ENCODE data around the gene STUM. TPM values are rescaled to one million over a fixed set of nuclear protein-coding genes. Genes with fewer than 3 reads are reported as not detected.
A peak's percentile ranks its signal among the peaks of the same experiment; 100 is the strongest.

The STUM gene
- total and polyA plus RNA-seq, 2 experiments from 2014 or later, result 0.23 to 1.3 TPM

DNA sequence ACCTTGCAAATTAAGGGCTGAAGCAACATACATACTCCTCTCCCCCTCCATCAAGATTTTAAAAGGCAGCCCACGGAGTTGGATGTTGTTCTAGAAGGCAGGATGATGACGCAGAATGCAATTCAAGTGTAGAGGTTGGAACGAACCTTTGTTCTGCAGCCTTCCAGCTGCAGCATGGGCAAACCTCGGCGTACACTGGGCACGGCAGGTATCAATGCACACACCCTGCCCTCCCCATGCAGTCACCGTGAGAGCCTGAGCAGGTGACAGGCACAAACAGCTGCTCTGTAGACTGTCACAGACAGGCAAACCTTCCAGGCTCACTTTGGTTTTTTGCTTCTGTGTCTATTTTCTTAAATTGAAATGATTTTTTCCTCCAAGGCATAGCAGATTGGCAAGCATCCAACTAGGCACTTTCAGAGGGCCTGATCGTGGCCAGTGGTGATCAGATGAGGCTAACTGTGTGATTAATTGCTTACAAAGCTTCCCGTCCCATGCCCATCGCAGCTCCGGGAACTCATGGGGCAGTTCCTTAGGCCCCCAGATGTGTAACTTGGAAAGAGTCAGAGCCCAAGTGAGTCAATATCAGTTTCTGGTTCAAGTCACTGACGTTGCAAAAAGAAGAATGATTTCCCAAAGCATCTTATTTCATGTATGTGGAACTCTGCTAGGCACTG lies 108.2 kb downstream of the STUM start:
- ATAC-seq, result no peak

More for the DNA sequence above, 108.2 kb downstream of the STUM start:
- Histone ChIP-seq H3K4me3 (no peak overlapping the region), H2AFZ (no peak overlapping the region), H4K20me1 (replicated peaks; ENCODE audit: insufficient read depth) (no peaks in the 10 kb centered on the region), H3K27me3 (ENCODE audit: insufficient read depth) (no peaks in the 10 kb centered on the region), H3K4me2 (0 out of 2 replicates have a peak overlapping the region, but pooled peaks have one; percentile 38), H3K4me1 (ENCODE audit: insufficient read depth) (peaks cover 41% of the 10 kb centered on the region), H3K36me3 (ENCODE audit: insufficient read depth) (no peaks in the 10 kb centered on the region), H3K79me2 (replicated peaks; ENCODE audit: insufficient read depth) (no peaks in the 10 kb centered on the region), H3K9me2 (ENCODE audit: insufficient read depth) (no peaks in the 10 kb centered on the region), H3K27ac (ENCODE audit: low read depth) (no peak overlapping the region), H3F3A (replicated peaks; ENCODE audit: low read depth) (peaks cover 7% of the 10 kb centered on the region; the same call in 1 of the 2 replicates)
- peaks cover 75% of the 10 kb centered on the region for H3K4me1 Mint-ChIP-seq
- H3K27me3 Mint-ChIP-seq (ENCODE audit: insufficient read depth, low read depth, poor library complexity), result peaks cover 29% of the 10 kb centered on the region
- 0 out of 2 replicates have a peak overlapping the region, but pooled peaks have one; percentile 47 for H3K27ac Mint-ChIP-seq
- TF ChIP-seq ZNF331 (CRISPR knock-in tag; IDR thresholded peaks at IDR 0.05; ENCODE audit: low read depth), result no peak
- no peak for TF ChIP-seq EZH2 (IDR thresholded peaks at IDR 0.05; ENCODE audit: low read depth, unreplicated experiment)
- no peak for TF ChIP-seq CREB1 (CRISPR knock-in tag; IDR thresholded peaks at IDR 0.05; ENCODE audit: low read depth)
- TF ChIP-seq JUNB (IDR thresholded peaks at IDR 0.05; ENCODE audit: unreplicated experiment), result no peak
- TF ChIP-seq ZNF114 (CRISPR knock-in tag; IDR thresholded peaks at IDR 0.05), result no peak
- TF ChIP-seq, protein P1, sequence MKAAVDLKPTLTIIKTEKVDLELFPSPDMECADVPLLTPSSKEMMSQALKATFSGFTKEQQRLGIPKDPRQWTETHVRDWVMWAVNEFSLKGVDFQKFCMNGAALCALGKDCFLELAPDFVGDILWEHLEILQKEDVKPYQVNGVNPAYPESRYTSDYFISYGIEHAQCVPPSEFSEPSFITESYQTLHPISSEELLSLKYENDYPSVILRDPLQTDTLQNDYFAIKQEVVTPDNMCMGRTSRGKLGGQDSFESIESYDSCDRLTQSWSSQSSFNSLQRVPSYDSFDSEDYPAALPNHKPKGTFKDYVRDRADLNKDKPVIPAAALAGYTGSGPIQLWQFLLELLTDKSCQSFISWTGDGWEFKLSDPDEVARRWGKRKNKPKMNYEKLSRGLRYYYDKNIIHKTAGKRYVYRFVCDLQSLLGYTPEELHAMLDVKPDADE (IDR thresholded peaks at IDR 0.05), result no peak
- TF ChIP-seq POLR2AphosphoS5 (IDR thresholded peaks at IDR 0.05; ENCODE audit: low read depth), result no peak
- TF ChIP-seq EZH2phosphoT487 (IDR thresholded peaks at IDR 0.05; ENCODE audit: unreplicated experiment), result no peak
- TF ChIP-seq, protein P2, sequence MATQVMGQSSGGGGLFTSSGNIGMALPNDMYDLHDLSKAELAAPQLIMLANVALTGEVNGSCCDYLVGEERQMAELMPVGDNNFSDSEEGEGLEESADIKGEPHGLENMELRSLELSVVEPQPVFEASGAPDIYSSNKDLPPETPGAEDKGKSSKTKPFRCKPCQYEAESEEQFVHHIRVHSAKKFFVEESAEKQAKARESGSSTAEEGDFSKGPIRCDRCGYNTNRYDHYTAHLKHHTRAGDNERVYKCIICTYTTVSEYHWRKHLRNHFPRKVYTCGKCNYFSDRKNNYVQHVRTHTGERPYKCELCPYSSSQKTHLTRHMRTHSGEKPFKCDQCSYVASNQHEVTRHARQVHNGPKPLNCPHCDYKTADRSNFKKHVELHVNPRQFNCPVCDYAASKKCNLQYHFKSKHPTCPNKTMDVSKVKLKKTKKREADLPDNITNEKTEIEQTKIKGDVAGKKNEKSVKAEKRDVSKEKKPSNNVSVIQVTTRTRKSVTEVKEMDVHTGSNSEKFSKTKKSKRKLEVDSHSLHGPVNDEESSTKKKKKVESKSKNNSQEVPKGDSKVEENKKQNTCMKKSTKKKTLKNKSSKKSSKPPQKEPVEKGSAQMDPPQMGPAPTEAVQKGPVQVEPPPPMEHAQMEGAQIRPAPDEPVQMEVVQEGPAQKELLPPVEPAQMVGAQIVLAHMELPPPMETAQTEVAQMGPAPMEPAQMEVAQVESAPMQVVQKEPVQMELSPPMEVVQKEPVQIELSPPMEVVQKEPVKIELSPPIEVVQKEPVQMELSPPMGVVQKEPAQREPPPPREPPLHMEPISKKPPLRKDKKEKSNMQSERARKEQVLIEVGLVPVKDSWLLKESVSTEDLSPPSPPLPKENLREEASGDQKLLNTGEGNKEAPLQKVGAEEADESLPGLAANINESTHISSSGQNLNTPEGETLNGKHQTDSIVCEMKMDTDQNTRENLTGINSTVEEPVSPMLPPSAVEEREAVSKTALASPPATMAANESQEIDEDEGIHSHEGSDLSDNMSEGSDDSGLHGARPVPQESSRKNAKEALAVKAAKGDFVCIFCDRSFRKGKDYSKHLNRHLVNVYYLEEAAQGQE (IDR thresholded peaks at IDR 0.05; ENCODE audit: unreplicated experiment), result no peak
- TF ChIP-seq STAT1 (IDR thresholded peaks at IDR 0.05; ENCODE audit: unreplicated experiment), result no peak
- TF ChIP-seq, protein P3, sequence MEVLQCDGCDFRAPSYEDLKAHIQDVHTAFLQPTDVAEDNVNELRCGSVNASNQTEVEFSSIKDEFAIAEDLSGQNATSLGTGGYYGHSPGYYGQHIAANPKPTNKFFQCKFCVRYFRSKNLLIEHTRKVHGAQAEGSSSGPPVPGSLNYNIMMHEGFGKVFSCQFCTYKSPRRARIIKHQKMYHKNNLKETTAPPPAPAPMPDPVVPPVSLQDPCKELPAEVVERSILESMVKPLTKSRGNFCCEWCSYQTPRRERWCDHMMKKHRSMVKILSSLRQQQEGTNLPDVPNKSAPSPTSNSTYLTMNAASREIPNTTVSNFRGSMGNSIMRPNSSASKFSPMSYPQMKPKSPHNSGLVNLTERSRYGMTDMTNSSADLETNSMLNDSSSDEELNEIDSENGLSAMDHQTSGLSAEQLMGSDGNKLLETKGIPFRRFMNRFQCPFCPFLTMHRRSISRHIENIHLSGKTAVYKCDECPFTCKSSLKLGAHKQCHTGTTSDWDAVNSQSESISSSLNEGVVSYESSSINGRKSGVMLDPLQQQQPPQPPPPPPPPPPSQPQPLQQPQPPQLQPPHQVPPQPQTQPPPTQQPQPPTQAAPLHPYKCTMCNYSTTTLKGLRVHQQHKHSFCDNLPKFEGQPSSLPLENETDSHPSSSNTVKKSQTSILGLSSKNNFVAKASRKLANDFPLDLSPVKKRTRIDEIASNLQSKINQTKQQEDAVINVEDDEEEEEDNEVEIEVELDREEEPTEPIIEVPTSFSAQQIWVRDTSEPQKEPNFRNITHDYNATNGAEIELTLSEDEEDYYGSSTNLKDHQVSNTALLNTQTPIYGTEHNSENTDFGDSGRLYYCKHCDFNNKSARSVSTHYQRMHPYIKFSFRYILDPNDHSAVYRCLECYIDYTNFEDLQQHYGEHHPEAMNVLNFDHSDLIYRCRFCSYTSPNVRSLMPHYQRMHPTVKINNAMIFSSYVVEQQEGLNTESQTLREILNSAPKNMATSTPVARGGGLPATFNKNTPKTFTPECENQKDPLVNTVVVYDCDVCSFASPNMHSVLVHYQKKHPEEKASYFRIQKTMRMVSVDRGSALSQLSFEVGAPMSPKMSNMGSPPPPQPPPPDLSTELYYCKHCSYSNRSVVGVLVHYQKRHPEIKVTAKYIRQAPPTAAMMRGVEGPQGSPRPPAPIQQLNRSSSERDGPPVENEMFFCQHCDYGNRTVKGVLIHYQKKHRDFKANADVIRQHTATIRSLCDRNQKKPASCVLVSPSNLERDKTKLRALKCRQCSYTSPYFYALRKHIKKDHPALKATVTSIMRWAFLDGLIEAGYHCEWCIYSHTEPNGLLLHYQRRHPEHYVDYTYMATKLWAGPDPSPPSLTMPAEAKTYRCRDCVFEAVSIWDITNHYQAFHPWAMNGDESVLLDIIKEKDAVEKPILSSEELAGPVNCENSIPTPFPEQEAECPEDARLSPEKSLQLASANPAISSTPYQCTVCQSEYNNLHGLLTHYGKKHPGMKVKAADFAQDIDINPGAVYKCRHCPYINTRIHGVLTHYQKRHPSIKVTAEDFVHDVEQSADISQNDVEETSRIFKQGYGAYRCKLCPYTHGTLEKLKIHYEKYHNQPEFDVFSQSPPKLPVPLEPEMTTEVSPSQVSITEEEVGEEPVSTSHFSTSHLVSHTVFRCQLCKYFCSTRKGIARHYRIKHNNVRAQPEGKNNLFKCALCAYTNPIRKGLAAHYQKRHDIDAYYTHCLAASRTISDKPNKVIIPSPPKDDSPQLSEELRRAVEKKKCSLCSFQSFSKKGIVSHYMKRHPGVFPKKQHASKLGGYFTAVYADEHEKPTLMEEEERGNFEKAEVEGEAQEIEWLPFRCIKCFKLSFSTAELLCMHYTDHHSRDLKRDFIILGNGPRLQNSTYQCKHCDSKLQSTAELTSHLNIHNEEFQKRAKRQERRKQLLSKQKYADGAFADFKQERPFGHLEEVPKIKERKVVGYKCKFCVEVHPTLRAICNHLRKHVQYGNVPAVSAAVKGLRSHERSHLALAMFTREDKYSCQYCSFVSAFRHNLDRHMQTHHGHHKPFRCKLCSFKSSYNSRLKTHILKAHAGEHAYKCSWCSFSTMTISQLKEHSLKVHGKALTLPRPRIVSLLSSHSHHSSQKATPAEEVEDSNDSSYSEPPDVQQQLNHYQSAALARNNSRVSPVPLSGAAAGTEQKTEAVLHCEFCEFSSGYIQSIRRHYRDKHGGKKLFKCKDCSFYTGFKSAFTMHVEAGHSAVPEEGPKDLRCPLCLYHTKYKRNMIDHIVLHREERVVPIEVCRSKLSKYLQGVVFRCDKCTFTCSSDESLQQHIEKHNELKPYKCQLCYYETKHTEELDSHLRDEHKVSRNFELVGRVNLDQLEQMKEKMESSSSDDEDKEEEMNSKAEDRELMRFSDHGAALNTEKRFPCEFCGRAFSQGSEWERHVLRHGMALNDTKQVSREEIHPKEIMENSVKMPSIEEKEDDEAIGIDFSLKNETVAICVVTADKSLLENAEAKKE (CRISPR knock-in tag; IDR thresholded peaks at IDR 0.05), result no peak
- TF ChIP-seq NANOG (IDR thresholded peaks at IDR 0.05; ENCODE audit: borderline replicate concordance), result no peak
- TF ChIP-seq, protein P4, sequence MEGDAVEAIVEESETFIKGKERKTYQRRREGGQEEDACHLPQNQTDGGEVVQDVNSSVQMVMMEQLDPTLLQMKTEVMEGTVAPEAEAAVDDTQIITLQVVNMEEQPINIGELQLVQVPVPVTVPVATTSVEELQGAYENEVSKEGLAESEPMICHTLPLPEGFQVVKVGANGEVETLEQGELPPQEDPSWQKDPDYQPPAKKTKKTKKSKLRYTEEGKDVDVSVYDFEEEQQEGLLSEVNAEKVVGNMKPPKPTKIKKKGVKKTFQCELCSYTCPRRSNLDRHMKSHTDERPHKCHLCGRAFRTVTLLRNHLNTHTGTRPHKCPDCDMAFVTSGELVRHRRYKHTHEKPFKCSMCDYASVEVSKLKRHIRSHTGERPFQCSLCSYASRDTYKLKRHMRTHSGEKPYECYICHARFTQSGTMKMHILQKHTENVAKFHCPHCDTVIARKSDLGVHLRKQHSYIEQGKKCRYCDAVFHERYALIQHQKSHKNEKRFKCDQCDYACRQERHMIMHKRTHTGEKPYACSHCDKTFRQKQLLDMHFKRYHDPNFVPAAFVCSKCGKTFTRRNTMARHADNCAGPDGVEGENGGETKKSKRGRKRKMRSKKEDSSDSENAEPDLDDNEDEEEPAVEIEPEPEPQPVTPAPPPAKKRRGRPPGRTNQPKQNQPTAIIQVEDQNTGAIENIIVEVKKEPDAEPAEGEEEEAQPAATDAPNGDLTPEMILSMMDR (conservative IDR thresholded peaks at IDR 0.05; ENCODE audit: low read depth in 2 of 2), result no peak
- no peak for DNase-seq (ENCODE audit: low spot score)
- H3K9me3 Mint-ChIP-seq, result no peaks in the 10 kb centered on the region
- H3K36me3 Mint-ChIP-seq (ENCODE audit: low read depth), result no peaks in the 10 kb centered on the region
- no peak overlapping the region for H3K4me3 Mint-ChIP-seq
